Activated naive CD4-positive, alpha-beta T cell treated with anti-CD3 and anti-CD28 coated beads for 36 hours (primary cell): Measurements from ENCODE around the gene ZNF688. TPM values are rescaled to one million over a fixed set of nuclear protein-coding genes. Genes with fewer than 3 reads are reported as not detected.
"Not testable (repeated sequence)": the region's sequence is repeated elsewhere in the genome, so short reads cannot be mapped to it uniquely, and the experiment has no call there.

Source experiments
- CTCF ChIA-PET: fragments of 350-600 bp; sonication (Branson Sonifier 250); formaldehyde crosslinking; loops from one replicate; lab custom pipeline; 2021; ENCODE audit warnings: antibody characterized with exemption; lab: Charles Lee
- DNase-seq: peaks from one replicate; pipeline ENCODE4 v3.0.0-alpha.2; 2020
- H3K27ac Mint-ChIP-seq: one replicate; pipeline ENCODE4 v1.8.0; 2021; ENCODE audit warnings: mild to moderate bottlenecking, mixed read lengths
- H3K27me3 Mint-ChIP-seq: one replicate; pipeline ENCODE4 v1.8.0; 2021; ENCODE audit warnings: low read depth, mixed read lengths
- H3K36me3 Mint-ChIP-seq: one replicate; pipeline ENCODE4 v1.8.0; 2021; ENCODE audit warnings: low read depth, mixed read lengths
- H3K4me1 Mint-ChIP-seq: one replicate; pipeline ENCODE4 v1.8.0; 2021; ENCODE audit warnings: low read depth, mixed read lengths
- H3K4me3 Mint-ChIP-seq: one replicate; pipeline ENCODE4 v1.8.0; 2021; ENCODE audit warnings: mild to moderate bottlenecking, moderate library complexity, mixed read lengths
- H3K9me3 Mint-ChIP-seq: one replicate; pipeline ENCODE4 v1.8.0; 2021; ENCODE audit warnings: mixed read lengths
- intact Hi-C: fragments of 100-400 bp; cut with micrococcal nuclease; formaldehyde crosslinking; loops from one replicate; pipeline ENCODE4 v1.15.1; 2023
- total RNA-seq, 2 experiments: library from RNA; stranded (reverse); gene quantifications; one replicate each; pipeline ENCODE4 v1.2.3, GENCODE V29; 2021

Gene ZNF688
- total RNA-seq, 2 experiments from 2014 or later, result 3.7 to 3.9 TPM

DNA sequence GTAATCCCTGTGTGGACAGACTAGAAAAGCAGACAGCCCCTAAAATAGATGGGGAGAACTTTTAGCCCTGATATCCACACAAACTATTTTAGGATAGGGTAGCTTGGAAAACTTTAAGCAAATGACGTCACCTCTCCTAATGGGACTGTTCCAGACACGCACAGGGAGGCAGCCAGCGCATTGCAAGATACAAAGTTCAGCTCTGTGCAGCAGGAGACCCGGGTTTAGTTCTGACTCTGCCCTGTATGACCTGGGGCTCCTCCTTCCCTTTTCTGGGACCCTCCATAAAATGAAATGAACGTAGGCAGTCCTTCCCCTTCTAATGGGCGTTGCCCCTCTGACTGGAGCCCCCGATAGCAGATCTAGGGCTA lies 32.4 kb upstream of the ZNF688 start:
- DNase-seq, result no peak
- H3K27ac Mint-ChIP-seq, result no peak overlapping the region
- no peaks in the 10 kb centered on the region for H3K9me3 Mint-ChIP-seq
- peaks cover 14% of the 10 kb centered on the region for H3K4me1 Mint-ChIP-seq
- intact Hi-C loops, result no loop called here
- H3K4me3 Mint-ChIP-seq, result no peak overlapping the region
- H3K27me3 Mint-ChIP-seq, result no peaks in the 10 kb centered on the region
- H3K36me3 Mint-ChIP-seq, result peaks cover 28% of the 10 kb centered on the region
- CTCF ChIA-PET, result interaction anchor here (0.9 to 1.9 kb wide), 3 partner anchors 11 to 155 kb away, joined by 3 to 5 read pairs (median 4); partner anchors contain the start of gene ZNF747

DNA sequence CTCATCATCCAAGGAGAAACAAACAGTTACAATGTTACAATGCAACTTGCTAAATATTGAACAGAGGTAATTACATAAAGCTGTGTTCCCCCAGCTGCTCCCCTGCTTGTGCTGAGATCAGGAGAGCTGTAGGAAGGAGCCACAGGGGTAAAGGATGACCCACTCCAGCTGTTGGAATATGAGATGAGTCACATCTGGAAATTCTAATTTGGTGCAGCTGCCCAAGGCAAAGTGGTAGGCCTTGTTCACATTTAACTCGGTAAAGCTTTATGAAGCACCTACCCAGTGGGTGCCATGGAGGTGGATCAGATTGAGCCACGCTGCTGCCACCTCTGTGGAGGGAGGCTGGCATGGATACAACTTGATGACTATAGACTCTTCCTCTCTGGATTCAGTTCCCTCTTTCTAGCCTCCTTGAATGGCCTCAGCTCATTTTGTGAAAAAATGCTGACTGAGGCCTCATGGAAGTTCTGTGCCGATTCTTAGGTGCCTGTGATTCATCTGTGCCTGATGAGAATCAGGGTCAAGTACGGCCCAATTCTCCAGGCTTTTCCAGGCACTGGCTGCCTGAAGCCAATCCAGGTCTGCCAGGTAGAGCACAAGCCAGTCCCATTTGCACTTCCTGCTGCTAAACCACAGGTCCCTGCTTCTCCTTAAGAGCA lies 31.2 kb upstream of the ZNF688 start:
- no peak for DNase-seq
- intact Hi-C loops, result no loop called here
- H3K27me3 Mint-ChIP-seq, result no peaks in the 10 kb centered on the region
- no peak overlapping the region for H3K27ac Mint-ChIP-seq
- peaks cover 10% of the 10 kb centered on the region for H3K4me1 Mint-ChIP-seq
- CTCF ChIA-PET, result interaction anchor here (0.6 to 1.9 kb wide), 7 partner anchors 11 to 173 kb away, joined by 3 to 11 read pairs (median 3); partner anchors contain the start of genes DCTPP1 and ZNF747
- peaks cover 24% of the 10 kb centered on the region for H3K36me3 Mint-ChIP-seq
- H3K9me3 Mint-ChIP-seq, result no peaks in the 10 kb centered on the region
- H3K4me3 Mint-ChIP-seq, result no peak overlapping the region

DNA sequence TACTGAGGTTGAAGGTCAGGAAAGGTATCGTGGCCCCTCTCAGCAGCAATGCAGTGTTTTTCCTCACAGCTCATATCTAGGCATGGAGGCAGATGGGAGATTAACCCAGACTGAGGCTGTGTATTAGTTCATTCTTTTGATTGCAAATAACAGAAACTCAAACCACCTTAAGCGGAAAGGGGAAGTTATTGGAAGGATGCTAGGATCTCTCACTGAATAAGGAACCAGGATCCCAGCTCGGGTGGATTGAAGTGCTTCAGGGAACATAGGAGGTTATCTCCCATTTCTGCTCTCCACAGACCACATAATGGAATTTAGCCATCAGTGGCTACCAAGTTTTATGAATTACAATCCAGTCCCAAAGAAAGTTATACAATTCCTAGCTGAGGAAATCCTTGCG lies 30.5 kb upstream of the ZNF688 start:
- Mint-ChIP-seq H3K36me3 (peaks cover 23% of the 10 kb centered on the region), H3K27me3 (no peaks in the 10 kb centered on the region), H3K27ac (no peak overlapping the region), H3K4me1 (peaks cover 6% of the 10 kb centered on the region), H3K4me3 (no peak overlapping the region), H3K9me3 (no peaks in the 10 kb centered on the region)
- no peak for DNase-seq
- intact Hi-C loops, result no loop called here
- CTCF ChIA-PET, result interaction anchor here (0.9 to 1.6 kb wide), 5 partner anchors 14 to 172 kb away, joined by 3 to 11 read pairs (median 6); partner anchors contain the start of genes DCTPP1 and ITGAL

DNA sequence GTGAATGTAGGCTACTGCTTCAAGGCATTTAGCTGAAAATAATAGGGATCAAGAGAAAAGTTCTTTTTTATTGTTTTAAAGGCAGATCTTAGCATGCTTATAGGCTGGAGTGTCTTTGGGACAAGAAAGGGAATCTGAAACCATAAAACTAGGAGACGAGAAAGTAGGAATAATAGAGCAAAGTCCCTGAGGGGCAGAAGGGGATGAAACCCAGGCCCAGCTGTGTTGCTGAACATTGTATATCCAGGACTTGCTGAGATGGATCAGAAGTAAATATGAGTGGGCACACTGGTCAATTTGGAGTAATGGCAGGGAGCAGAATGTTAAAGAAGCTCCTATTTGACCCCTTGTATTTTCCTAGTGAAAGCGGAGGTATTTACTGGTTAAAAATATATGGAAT lies 29.4 kb upstream of the ZNF688 start:
- Mint-ChIP-seq H3K27me3 (no peaks in the 10 kb centered on the region), H3K4me1 (peaks cover 6% of the 10 kb centered on the region), H3K36me3 (peaks cover 16% of the 10 kb centered on the region), H3K9me3 (no peaks in the 10 kb centered on the region), H3K4me3 (no peak overlapping the region), H3K27ac (no peak overlapping the region)
- intact Hi-C loops, result no loop called here
- DNase-seq, result no peak
- CTCF ChIA-PET, result interaction anchor here (1.3 to 4.2 kb wide), 3 partner anchors 10 to 128 kb away, joined by 5 to 25 read pairs (median 6); partner anchors contain the start of gene ITGAL

DNA sequence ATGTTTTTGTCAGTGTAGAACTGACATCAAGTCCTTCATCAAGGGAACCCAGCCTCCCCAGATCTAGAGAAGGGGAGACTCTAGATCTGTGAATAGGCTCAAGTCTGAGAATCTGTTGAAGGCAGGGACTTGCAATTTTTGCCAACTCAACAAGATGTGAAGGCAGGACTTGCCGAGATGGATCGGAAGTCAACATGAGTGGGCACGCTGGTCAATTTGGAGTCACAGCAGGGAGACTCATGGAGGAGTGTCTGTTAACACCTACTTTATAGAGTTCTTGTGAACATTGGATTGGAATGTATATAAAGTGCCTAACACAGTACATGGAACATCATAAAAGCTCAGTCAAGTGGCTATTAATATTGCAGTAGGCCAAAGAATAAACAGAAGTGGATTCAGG lies 28.7 kb upstream of the ZNF688 start:
- H3K27ac Mint-ChIP-seq, result no peak overlapping the region
- intact Hi-C loops, result no loop called here
- CTCF ChIA-PET, result interaction anchor here (0.8 to 4.2 kb wide), 4 partner anchors 10 to 170 kb away, joined by 3 to 31 read pairs (median 15); partner anchors contain the start of gene DCTPP1
- peaks cover 14% of the 10 kb centered on the region for H3K36me3 Mint-ChIP-seq
- H3K4me3 Mint-ChIP-seq, result no peak overlapping the region
- H3K9me3 Mint-ChIP-seq, result no peaks in the 10 kb centered on the region
- no peak for DNase-seq
- H3K27me3 Mint-ChIP-seq, result no peaks in the 10 kb centered on the region
- H3K4me1 Mint-ChIP-seq, result peaks cover 6% of the 10 kb centered on the region

DNA sequence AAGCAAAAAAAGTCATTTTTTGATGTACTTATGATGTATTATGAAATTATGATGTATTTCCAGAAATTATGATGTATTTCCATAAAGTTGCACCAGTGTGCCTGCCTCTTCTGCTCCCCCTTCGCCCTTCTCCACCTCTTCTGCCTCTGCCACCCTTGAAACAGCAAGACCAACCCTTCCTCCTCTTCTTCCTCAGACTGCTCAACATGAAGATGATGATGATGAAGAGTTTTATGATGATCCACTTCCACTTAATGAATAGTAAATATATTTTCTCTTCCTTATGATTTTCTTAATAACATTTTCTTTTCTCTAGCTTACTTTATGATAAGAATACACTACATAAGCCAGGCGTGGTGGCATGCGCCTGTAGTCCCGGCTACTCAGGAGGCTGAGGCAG lies 21.4 kb upstream of the ZNF688 start:
- DNase-seq, result no peak
- no peaks in the 10 kb centered on the region for H3K9me3 Mint-ChIP-seq
- H3K27ac Mint-ChIP-seq, result no peak overlapping the region
- no peak overlapping the region for H3K4me3 Mint-ChIP-seq
- no peaks in the 10 kb centered on the region for H3K27me3 Mint-ChIP-seq
- intact Hi-C loops, result no loop called here
- CTCF ChIA-PET, result interaction anchor here (0.9 to 1.2 kb wide), 2 partner anchors 18 to 36 kb away, joined by 5 read pairs; no protein-coding TSS in a partner anchor
- no peaks in the 10 kb centered on the region for H3K4me1 Mint-ChIP-seq
- H3K36me3 Mint-ChIP-seq, result peaks cover 4% of the 10 kb centered on the region

DNA sequence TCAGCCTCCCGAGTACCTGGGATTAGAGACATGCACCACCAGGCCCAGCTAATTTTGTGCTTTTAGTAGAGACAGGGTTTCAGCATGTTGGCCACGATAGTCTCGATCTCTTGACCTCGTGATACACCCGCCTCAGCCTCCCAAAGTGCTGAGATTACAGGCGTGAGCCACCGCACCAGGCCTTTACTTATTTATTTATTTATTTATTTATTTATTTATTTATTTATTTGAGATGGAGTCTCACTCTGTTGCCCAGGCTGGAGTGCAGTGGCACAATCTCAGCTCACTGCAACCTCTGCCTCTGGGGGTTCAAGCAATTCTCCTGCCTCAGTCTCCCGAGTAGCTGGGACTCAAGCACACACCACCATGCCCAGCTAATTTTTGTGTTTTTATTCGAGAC lies 19.4 kb upstream of the ZNF688 start:
- CTCF ChIA-PET, result interaction anchor here (0.6 to 1.3 kb wide), 7 partner anchors 10 to 146 kb away, joined by 3 to 5 read pairs (median 3); no protein-coding TSS in a partner anchor
- Mint-ChIP-seq H3K36me3 (peaks cover 11% of the 10 kb centered on the region), H3K4me1 (peaks cover 12% of the 10 kb centered on the region)
- H3K27ac Mint-ChIP-seq, H3K27me3 Mint-ChIP-seq, H3K4me3 Mint-ChIP-seq, DNase-seq, H3K9me3 Mint-ChIP-seq, intact Hi-C loops: not testable (repeated sequence)

DNA sequence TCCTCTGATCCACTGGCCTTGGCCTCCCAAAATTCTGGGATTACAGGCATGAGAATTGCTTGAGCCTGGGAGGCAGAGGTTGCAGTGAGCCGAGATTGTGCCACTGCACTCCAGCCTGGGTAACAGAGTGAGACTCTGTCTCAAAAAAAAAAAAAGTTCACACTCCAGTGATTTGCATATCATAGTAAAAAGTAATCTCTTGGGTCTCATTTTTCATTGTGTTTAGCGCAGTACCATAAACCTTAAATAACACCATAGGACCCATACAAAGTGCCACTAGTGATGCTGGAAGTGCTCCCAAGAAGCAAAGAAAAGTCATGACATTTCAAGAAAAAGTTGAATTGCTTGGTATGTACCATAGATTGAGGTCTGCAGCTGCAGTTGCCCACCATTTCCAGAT lies 18.1 kb upstream of the ZNF688 start:
- intact Hi-C loops, CTCF ChIA-PET, H3K4me3 Mint-ChIP-seq: not testable (repeated sequence)

DNA sequence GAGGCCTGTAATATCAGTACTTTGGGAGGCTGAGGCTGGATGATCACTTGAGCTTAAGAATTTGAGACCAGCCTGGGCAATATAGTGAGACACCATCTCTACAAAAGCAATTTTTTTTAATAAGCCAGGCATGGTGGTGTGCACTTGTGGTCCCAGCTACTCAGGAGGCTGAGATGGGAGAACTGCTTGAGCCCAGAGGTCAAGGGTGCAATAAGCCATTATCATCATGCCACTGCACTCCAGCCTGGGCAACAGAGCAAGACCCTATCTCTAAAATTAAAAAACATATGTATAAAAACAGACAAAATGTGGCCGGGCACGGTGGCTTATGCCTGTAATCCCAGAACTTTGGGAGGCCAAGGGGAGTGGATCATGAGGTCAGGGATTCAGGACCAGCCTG lies 17.1 kb upstream of the ZNF688 start:
- CTCF ChIA-PET, result interaction anchor here (0.6 kb wide), 1 partner anchor 9 kb away, joined by 3 read pairs; no protein-coding TSS in a partner anchor
- no peak overlapping the region for H3K4me3 Mint-ChIP-seq
- peaks cover 20% of the 10 kb centered on the region for H3K4me1 Mint-ChIP-seq
- no peak for DNase-seq
- no peak overlapping the region for H3K27ac Mint-ChIP-seq
- intact Hi-C loops, result no loop called here
- no peaks in the 10 kb centered on the region for H3K9me3 Mint-ChIP-seq
- H3K27me3 Mint-ChIP-seq, result no peaks in the 10 kb centered on the region
- H3K36me3 Mint-ChIP-seq, result peaks cover 13% of the 10 kb centered on the region

More for the DNA sequence above, 18.1 kb upstream of the ZNF688 start:
- DNase-seq, H3K27me3 Mint-ChIP-seq, H3K9me3 Mint-ChIP-seq, H3K27ac Mint-ChIP-seq: not testable (repeated sequence)
- Mint-ChIP-seq H3K4me1 (peaks cover 16% of the 10 kb centered on the region), H3K36me3 (peaks cover 11% of the 10 kb centered on the region)

DNA sequence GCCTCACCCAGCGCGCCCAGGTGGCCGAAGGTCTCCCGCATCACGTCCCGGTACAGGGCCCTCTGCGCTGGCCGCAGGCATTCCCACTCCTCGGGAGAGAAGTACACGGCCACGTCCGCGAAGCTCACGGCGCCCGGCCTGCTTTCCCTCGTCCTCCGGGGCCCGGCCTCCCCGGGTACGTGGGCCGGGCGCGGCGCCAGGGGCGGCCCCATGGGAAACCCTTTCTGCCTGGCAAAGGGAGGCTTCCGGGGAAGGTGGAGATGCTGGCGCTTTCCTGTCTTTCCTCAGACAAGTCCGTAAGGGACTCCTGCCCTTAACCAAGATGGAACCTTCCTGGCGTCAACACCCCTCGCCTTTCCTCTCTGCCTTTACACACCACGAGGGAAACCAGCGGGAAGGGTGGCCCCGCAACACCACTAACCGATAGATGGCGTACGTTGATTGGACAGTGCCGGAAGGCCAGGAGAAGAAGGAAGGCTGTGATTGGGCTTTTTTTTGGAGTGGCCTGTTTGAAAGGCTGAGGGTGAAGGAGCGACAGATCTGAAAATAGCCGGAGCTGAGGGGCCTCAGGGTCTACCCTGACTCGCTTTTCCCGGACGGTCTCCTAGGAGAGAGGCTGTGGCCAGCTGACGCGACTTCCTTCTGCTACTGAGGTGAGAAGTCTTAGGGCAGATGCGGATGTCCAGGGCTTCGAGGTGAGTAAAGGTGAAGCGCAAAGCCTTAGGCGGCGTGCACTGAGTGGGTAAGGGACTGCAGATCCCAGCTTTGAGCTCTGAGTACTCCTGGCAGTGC lies 14.1 kb upstream of the ZNF688 start, which contains the start of gene ZNF785:
Gene ZNF785 (minus strand): TSS at position 298 of the 792 bp plus-strand sequence. CDS start 86 bp downstream, at position 212.
- intact Hi-C loops, result loop anchor here (1.0 to 2.0 kb wide), 8 partner anchors 13 to 155 kb away; partner anchors contain the start of genes DCTPP1, PRR14, ZNF689 and ZNF747
- Mint-ChIP-seq H3K4me3 (peak within 1 kb of the TSS; percentile 90), H3K27me3 (no peaks in the 10 kb centered on the region)

DNA sequence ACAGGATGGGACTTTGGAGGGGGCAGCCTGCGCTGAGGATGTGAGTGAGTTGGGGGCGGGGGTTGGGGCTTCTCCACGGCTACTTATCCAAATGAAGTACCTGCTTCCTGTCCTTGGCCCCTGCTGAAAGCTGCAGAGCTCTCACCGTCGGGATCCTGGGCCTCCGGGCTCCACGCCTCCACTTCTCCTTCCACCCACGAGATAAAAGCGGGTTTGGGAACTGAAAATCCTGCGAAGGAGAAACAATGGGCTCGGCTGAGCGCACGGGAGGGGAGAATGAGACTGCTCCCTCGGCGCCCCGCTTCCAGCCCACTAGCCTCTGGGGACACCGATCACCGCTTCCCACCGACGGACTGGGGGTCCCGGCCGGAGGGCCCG lies 13.5 kb upstream of the ZNF688 start:
- CTCF ChIA-PET, result interaction anchor here (0.8 to 2.0 kb wide), 7 partner anchors 9 to 136 kb away, joined by 3 to 11 read pairs (median 3); partner anchors contain the start of genes ZNF688 and ZNF764
- Mint-ChIP-seq H3K9me3 (no peaks in the 10 kb centered on the region), H3K27me3 (no peaks in the 10 kb centered on the region), H3K4me1 (peaks cover 32% of the 10 kb centered on the region), H3K36me3 (peaks cover 26% of the 10 kb centered on the region), H3K27ac (peak overlapping the region; percentile 81), H3K4me3 (peak overlapping the region; percentile 90)
- DNase-seq, result peak; percentile 37
- intact Hi-C loops, result loop anchor here (1.0 to 2.0 kb wide), 8 partner anchors 13 to 155 kb away; partner anchors contain the start of genes DCTPP1, PRR14, ZNF689 and ZNF747

More for the DNA sequence above, 14.1 kb upstream of the ZNF688 start, which contains the start of gene ZNF785:
- peak within 1 kb of the TSS; percentile 90 for H3K27ac Mint-ChIP-seq
- peaks cover 32% of the 10 kb centered on the region for H3K4me1 Mint-ChIP-seq
- CTCF ChIA-PET, result interaction anchor here (0.8 to 2.6 kb wide), 7 partner anchors 13 to 168 kb away, joined by 3 to 11 read pairs (median 7); partner anchors contain the start of genes ZNF688 and ZNF747
- peaks cover 26% of the 10 kb centered on the region for H3K36me3 Mint-ChIP-seq
- DNase-seq, result peak; percentile 98
- H3K9me3 Mint-ChIP-seq, result no peaks in the 10 kb centered on the region
